Natural killer cell (primary cell): Measurements from ENCODE around the gene ARHGAP32. TPM values are rescaled to one million over a fixed set of nuclear protein-coding genes. Genes with fewer than 3 reads are reported as not detected.

Experiments used
- ATAC-seq, 3 donors: fragments of 150-1000 bp in 2 of 3; fragments of 200-7000 bp in 1 of 3; cut with Tn5 transposase; 1 replicate in 1 of 3; 2 replicates in 2 of 3; pipeline ENCODE4 v1.10.0; 2021; ENCODE audit warnings: mild to moderate bottlenecking in 2 of 3, moderate library complexity in 2 of 3
- DNase-seq, 2 donors: peaks; one replicate each; pipeline versions ENCODE4 v3.0.0 to v3.0.0-alpha.2; 2013 to 2021; ENCODE audit warnings: mixed read lengths in 1 of 2
- H3K27ac ChIP-seq: one replicate; pipeline ENCODE4 v1.5.1; 2013; ENCODE audit warnings: mild to moderate bottlenecking, low read length
- H3K27me3 ChIP-seq: one replicate; pipeline ENCODE4 v1.6.1; 2013; ENCODE audit warnings: low read length; ENCODE audit not compliant: control insufficient read depth, insufficient read depth
- H3K36me3 ChIP-seq: one replicate; pipeline ENCODE4 v1.6.1; 2013; ENCODE audit warnings: low read length; ENCODE audit not compliant: control insufficient read depth, insufficient read depth
- H3K4me1 ChIP-seq: one replicate; pipeline ENCODE4 v1.6.1; 2013; ENCODE audit warnings: low read length; ENCODE audit not compliant: control insufficient read depth, insufficient read depth
- H3K4me3 ChIP-seq: one replicate; pipeline ENCODE4 v1.5.1; 2013; ENCODE audit warnings: low read length
- H3K9me3 ChIP-seq: one replicate; pipeline ENCODE4 v1.6.1; 2013; ENCODE audit warnings: low read length; ENCODE audit not compliant: control insufficient read depth, insufficient read depth
- H3K27ac Mint-ChIP-seq, 2 donors: one replicate each; pipeline ENCODE4 v1.8.0; 2022; ENCODE audit warnings: mild to moderate bottlenecking in 2 of 2, mixed read lengths in 2 of 2, moderate library complexity in 1 of 2
- H3K27me3 Mint-ChIP-seq, 2 donors: one replicate each; pipeline ENCODE4 v1.8.0; 2022; ENCODE audit warnings: low read depth in 2 of 2, mixed read lengths in 2 of 2
- H3K36me3 Mint-ChIP-seq: one replicate; pipeline ENCODE4 v1.8.0; 2022; ENCODE audit warnings: mixed read lengths
- H3K4me1 Mint-ChIP-seq, 2 donors: one replicate each; pipeline ENCODE4 v1.8.0; 2022; ENCODE audit warnings: mixed read lengths in 2 of 2
- H3K4me3 Mint-ChIP-seq: one replicate; pipeline ENCODE4 v1.8.0; 2022; ENCODE audit warnings: mild to moderate bottlenecking, moderate library complexity, mixed read lengths
- H3K9me3 Mint-ChIP-seq, 2 donors: one replicate each; pipeline ENCODE4 v1.8.0; 2022; ENCODE audit warnings: mixed read lengths in 2 of 2
- WGBS: methylation state at CpG from one replicate; pipeline ENCODE4 v1.1.7; 2013; ENCODE audit warnings: missing lambda C conversion rate; ENCODE audit not compliant: insufficient coverage; 5-methylcytosine and 5-hydroxymethylcytosine counted together
- intact Hi-C: fragments of 100-400 bp; cut with micrococcal nuclease; formaldehyde crosslinking; loops from one replicate; pipeline ENCODE4 v1.14.2; 2022
- total RNA-seq, 4 donors: library from RNA; stranded (reverse); fragments of 120-200 nt in 1 of 4; gene quantifications; one replicate each; pipeline versions ENCODE4 v1.2.3 to v1.2.4, GENCODE V29; 2013 to 2022
- TF ChIP-seq, protein P1 (sequence below): fragments of 200-600 bp; IDR thresholded peaks from one replicate; pipeline ENCODE4 v1.8.0; 2022; ENCODE audit warnings: antibody characterized with exemption

ARHGAP32 gene
- total RNA-seq, 3 donors from 2014 or later (not counting 1 experiment from before 2014, with no cell fraction given): 2.5 to 4.6 (median 2.7) TPM

DNA sequence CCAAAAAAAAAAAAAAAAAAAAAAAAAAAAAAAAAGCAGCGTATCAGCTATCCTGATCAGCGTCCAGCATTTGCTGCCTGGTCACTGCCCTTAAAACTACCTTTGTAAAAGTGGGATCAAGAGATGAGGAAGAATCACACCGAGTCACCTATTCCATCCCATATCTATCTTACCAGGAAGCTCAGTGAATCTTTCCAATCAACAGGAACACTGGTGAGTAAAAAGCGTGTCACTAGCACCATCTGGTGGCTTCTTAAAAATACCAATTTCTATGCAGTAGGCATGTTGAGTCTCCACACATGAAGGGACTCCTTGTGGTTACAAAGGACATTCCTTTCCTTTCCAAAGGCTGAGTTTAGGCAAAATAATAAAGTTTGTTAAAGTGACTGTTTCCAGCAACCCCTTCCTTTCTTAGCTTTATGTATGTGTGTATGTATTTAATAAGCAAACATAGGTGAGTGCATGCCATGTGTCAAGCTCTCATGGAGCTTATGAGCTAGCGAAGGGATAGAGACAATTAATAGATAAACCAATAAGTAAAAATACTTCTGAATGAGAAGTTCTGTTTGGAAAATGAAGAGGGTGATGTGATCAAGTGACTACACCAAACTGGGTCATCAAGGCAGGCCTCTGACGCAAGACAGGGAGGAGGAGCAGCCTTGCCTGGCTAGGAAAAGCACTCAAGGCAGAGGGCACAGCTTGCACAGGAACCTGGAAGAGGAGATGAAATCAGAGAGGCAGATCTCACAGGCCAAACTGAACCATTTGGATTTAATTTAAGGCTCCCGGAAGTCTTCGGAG lies 235.5 kb downstream of the ARHGAP32 start:
- Mint-ChIP-seq H3K36me3 (no peaks in the 10 kb centered on the region), H3K27me3 (peaks cover 26 to 45% of the 10 kb centered on the region in 2 donors), H3K9me3 (no peaks in the 10 kb centered on the region), H3K4me1 (peaks cover 0 to 6% of the 10 kb centered on the region in 2 donors), H3K4me3 (no peak overlapping the region), H3K27ac (no peak overlapping the region)
- Histone ChIP-seq H3K4me1 (no peaks in the 10 kb centered on the region), H3K27me3 (no peaks in the 10 kb centered on the region), H3K36me3 (no peaks in the 10 kb centered on the region), H3K27ac (no peak overlapping the region), H3K9me3 (no peaks in the 10 kb centered on the region), H3K4me3 (no peak overlapping the region)
- DNase-seq: peak in 1 of 2 donors; percentile 70
- intact Hi-C loops: loop anchor here (1.0 to 5.0 kb wide), 4 partner anchors 72 to 1114 kb away; no protein-coding TSS in a partner anchor
- peak in 2 of 3 donors; percentile 57 to 69 for ATAC-seq
- WGBS: 67% methylated on average over 6 of the region's 8 CpGs
- TF ChIP-seq, protein P1, sequence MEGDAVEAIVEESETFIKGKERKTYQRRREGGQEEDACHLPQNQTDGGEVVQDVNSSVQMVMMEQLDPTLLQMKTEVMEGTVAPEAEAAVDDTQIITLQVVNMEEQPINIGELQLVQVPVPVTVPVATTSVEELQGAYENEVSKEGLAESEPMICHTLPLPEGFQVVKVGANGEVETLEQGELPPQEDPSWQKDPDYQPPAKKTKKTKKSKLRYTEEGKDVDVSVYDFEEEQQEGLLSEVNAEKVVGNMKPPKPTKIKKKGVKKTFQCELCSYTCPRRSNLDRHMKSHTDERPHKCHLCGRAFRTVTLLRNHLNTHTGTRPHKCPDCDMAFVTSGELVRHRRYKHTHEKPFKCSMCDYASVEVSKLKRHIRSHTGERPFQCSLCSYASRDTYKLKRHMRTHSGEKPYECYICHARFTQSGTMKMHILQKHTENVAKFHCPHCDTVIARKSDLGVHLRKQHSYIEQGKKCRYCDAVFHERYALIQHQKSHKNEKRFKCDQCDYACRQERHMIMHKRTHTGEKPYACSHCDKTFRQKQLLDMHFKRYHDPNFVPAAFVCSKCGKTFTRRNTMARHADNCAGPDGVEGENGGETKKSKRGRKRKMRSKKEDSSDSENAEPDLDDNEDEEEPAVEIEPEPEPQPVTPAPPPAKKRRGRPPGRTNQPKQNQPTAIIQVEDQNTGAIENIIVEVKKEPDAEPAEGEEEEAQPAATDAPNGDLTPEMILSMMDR: peak; percentile 77

- 88% methylated on average over 2 of the region's 3 CpGs for WGBS
- DNase-seq (no peak), ATAC-seq (no peak)
- Histone ChIP-seq H3K9me3 (no peaks in the 10 kb centered on the region), H3K36me3 (no peaks in the 10 kb centered on the region), H3K27ac (no peak overlapping the region), H3K27me3 (no peaks in the 10 kb centered on the region), H3K4me1 (no peaks in the 10 kb centered on the region), H3K4me3 (no peak overlapping the region)
- Mint-ChIP-seq H3K4me1 (peaks cover 0 to 6% of the 10 kb centered on the region in 2 donors), H3K4me3 (no peak overlapping the region), H3K36me3 (no peaks in the 10 kb centered on the region), H3K27me3 (peaks cover 27 to 48% of the 10 kb centered on the region in 2 donors), H3K9me3 (no peaks in the 10 kb centered on the region), H3K27ac (no peak overlapping the region)
- intact Hi-C loops: loop anchor here (1.0 to 5.0 kb wide), 4 partner anchors 71 to 1113 kb away; no protein-coding TSS in a partner anchor
- TF ChIP-seq, protein P1: no peak
Measured at GRCh38 chr11:128955636-128956035, 236.5 kb downstream of the ARHGAP32 start.

GRCh38 chr11:128953151-128953550 lies 239.0 kb downstream of the ARHGAP32 start:
- H3K4me3 ChIP-seq: no peak overlapping the region
- peaks cover 5% of the 10 kb centered on the region for H3K27me3 ChIP-seq
- H3K36me3 ChIP-seq: no peaks in the 10 kb centered on the region
- intact Hi-C loops: no loop called here
- H3K36me3 Mint-ChIP-seq: no peaks in the 10 kb centered on the region
- H3K4me1 Mint-ChIP-seq: peaks cover 0 to 6% of the 10 kb centered on the region in 2 donors
- peak in 1 of 3 donors; percentile 40 for ATAC-seq
- H3K27me3 Mint-ChIP-seq: peaks cover 34 to 63% of the 10 kb centered on the region in 2 donors
- TF ChIP-seq, protein P1: no peak
- H3K4me1 ChIP-seq: no peaks in the 10 kb centered on the region
- no peaks in the 10 kb centered on the region for H3K9me3 ChIP-seq
- WGBS: 92% methylated on average over 16 of the region's 16 CpGs
- no peaks in the 10 kb centered on the region for H3K9me3 Mint-ChIP-seq
- no peak overlapping the region for H3K27ac Mint-ChIP-seq
- no peak overlapping the region for H3K4me3 Mint-ChIP-seq
- DNase-seq: no peak
- H3K27ac ChIP-seq: no peak overlapping the region
